Mammary epithelial cell (primary cell): ENCODE measurements around the gene PRKCA.

Experiments
- EZH2 ChIP-seq: IDR thresholded peaks from 2 replicates; pipeline ENCODE4 v1.6.1; 2012; ENCODE audit warnings: low read length, inconsistent platforms, borderline replicate concordance
- TF ChIP-seq, protein P1 (sequence below), 2 donors: IDR thresholded peaks in 1 of 2; conservative IDR thresholded peaks in 1 of 2; 2 replicates each; pipeline ENCODE4 v1.5.1; 2011 to 2012; ENCODE audit warnings: inconsistent platforms in 2 of 2, low read length in 2 of 2, mild to moderate bottlenecking in 2 of 2, control low read depth in 1 of 2, low read depth in 1 of 2; ENCODE audit not compliant: insufficient read depth in 1 of 2; ENCODE audit errors: extremely low read depth in 1 of 2

DNA sequence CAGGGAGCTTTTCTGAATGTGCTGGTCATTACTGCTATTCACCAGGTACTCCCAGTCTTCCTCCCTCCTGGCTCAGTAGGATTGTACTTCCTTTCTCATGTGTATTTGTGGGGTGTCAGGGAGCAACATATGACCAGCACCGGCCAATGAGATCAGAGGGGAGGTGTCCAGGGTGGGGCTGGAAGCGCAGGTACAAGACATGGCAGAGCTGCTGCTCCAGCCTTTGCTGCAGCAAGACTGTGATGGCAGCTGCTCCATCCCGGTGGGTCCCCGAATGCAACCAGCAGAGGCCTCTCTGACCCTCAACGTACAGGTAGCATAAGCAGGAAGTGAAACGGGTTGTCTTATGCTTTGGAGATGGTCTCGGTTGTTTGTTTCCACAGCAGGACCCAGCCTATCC, 478.7 kb downstream of the PRKCA start:
- TF ChIP-seq, protein P1, sequence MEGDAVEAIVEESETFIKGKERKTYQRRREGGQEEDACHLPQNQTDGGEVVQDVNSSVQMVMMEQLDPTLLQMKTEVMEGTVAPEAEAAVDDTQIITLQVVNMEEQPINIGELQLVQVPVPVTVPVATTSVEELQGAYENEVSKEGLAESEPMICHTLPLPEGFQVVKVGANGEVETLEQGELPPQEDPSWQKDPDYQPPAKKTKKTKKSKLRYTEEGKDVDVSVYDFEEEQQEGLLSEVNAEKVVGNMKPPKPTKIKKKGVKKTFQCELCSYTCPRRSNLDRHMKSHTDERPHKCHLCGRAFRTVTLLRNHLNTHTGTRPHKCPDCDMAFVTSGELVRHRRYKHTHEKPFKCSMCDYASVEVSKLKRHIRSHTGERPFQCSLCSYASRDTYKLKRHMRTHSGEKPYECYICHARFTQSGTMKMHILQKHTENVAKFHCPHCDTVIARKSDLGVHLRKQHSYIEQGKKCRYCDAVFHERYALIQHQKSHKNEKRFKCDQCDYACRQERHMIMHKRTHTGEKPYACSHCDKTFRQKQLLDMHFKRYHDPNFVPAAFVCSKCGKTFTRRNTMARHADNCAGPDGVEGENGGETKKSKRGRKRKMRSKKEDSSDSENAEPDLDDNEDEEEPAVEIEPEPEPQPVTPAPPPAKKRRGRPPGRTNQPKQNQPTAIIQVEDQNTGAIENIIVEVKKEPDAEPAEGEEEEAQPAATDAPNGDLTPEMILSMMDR (conservative IDR thresholded peaks at IDR 0.05 in 1 of 2, IDR thresholded peaks at IDR 0.05 in 1 of 2; ENCODE audit: extremely low read depth in 1 of 2, insufficient read depth in 1 of 2, low read depth in 1 of 2, low read length in 2 of 2), result no peak
- no peak for TF ChIP-seq EZH2
